Neural cell (in vitro differentiated cells): ENCODE results near the gene MAD1L1. TPM values are rescaled to one million over a fixed set of nuclear protein-coding genes. Genes with fewer than 3 reads are reported as not detected.

Experiments used
- H2AFZ ChIP-seq: fragments of 200-600, 300-800 bp; sonication (generic), shearing (Covaris generic); 2 replicates; pipeline ENCODE4 v1.6.0; 2014; ENCODE audit warnings: low read depth, mild to moderate bottlenecking, antibody characterized with exemption, low read length, moderate library complexity
- H3F3A ChIP-seq: fragments of 200-600 bp; shearing (Covaris generic); 2 replicates; pipeline ENCODE4 v1.6.1; 2016; ENCODE audit warnings: mild to moderate bottlenecking, moderate library complexity, mixed read lengths, antibody characterized with exemption, low read length; ENCODE audit not compliant: insufficient read depth, poor library complexity, severe bottlenecking
- H3K27ac ChIP-seq: fragments of 200-600, 300-800 bp; sonication (generic), shearing (Covaris generic); 2 replicates; pipeline ENCODE4 v1.5.1; 2014; ENCODE audit warnings: mild to moderate bottlenecking, low read length, moderate library complexity
- H3K27me3 ChIP-seq: fragments of 300-800, 200-600 bp; sonication (generic), shearing (Covaris generic); 2 replicates; pipeline ENCODE4 v1.6.0; 2014; ENCODE audit warnings: mild to moderate bottlenecking, low read depth, low read length, moderate library complexity; ENCODE audit not compliant: insufficient read depth
- H3K36me3 ChIP-seq: fragments of 300-800, 200-600 bp; sonication (generic), shearing (Covaris generic); 2 replicates; pipeline ENCODE4 v1.5.1; 2014; ENCODE audit warnings: mild to moderate bottlenecking, antibody characterized with exemption, low read length, moderate library complexity; ENCODE audit not compliant: insufficient read depth
- H3K4me2 ChIP-seq: fragments of 300-800, 200-600 bp; sonication (generic), shearing (Covaris generic); 2 replicates; pipeline ENCODE4 v1.6.0; 2014; ENCODE audit warnings: mild to moderate bottlenecking, low read length
- H3K4me3 ChIP-seq: fragments of 300-800, 200-600 bp; sonication (generic), shearing (Covaris generic); 2 replicates; pipeline ENCODE4 v1.5.1; 2014; ENCODE audit warnings: mild to moderate bottlenecking, low read length, moderate library complexity
- H3K79me2 ChIP-seq: fragments of 200-600 bp; shearing (Covaris generic); replicated peaks from 2 replicates; pipeline ENCODE4 v1.6.0; 2014; ENCODE audit warnings: mild to moderate bottlenecking, low read length, moderate library complexity; ENCODE audit not compliant: insufficient read depth
- H3K9ac ChIP-seq: fragments of 300-800, 200-600 bp; sonication (generic), shearing (Covaris generic); 2 replicates; pipeline ENCODE4 v1.6.1; 2016; ENCODE audit warnings: mild to moderate bottlenecking, low read length, mixed read lengths
- H3K9me2 ChIP-seq: fragments of 200-600 bp; shearing (Covaris generic); 2 replicates; pipeline ENCODE4 v1.6.1; 2016; ENCODE audit warnings: mild to moderate bottlenecking, low read length, mixed read lengths; ENCODE audit not compliant: insufficient read depth
- H3K9me3 ChIP-seq: fragments of 200-600, 300-800 bp; sonication (generic), shearing (Covaris generic); 2 replicates; pipeline ENCODE4 v1.6.1; 2016; ENCODE audit warnings: mild to moderate bottlenecking, mixed run types, low read length, moderate library complexity, mixed read lengths
- H4K20me1 ChIP-seq: fragments of 200-600 bp; shearing (Covaris generic); 2 replicates; pipeline ENCODE4 v1.6.1; 2016; ENCODE audit warnings: mild to moderate bottlenecking, mixed run types; ENCODE audit not compliant: insufficient read depth
- CTCF ChIP-seq: fragments of 450-650 bp; IDR thresholded peaks from 2 replicates; pipeline ENCODE4 v1.5.1; 2014; ENCODE audit warnings: antibody characterized with exemption, mild to moderate bottlenecking, moderate library complexity; ENCODE audit not compliant: poor library complexity, severe bottlenecking
- EP300 ChIP-seq: fragments of 450-650 bp; conservative IDR thresholded peaks from 2 replicates; pipeline ENCODE4 v1.6.1; 2014; ENCODE audit warnings: antibody characterized with exemption, mild to moderate bottlenecking, moderate library complexity; ENCODE audit not compliant: poor library complexity, severe bottlenecking
- EZH2 ChIP-seq: fragments of 200-600, 300-800 bp; shearing (Covaris generic), sonication (generic); IDR thresholded peaks from 2 replicates; pipeline ENCODE4 v1.6.1; 2014; ENCODE audit warnings: antibody characterized with exemption, low read length, borderline replicate concordance, mild to moderate bottlenecking; ENCODE audit not compliant: insufficient read depth, poor library complexity, severe bottlenecking
- MXI1 ChIP-seq: fragments of 450-650 bp; conservative IDR thresholded peaks from 2 replicates; pipeline ENCODE4 v1.6.1; 2014; ENCODE audit warnings: antibody characterized with exemption, mild to moderate bottlenecking; ENCODE audit not compliant: poor library complexity, severe bottlenecking
- POLR2AphosphoS5 ChIP-seq: IDR thresholded peaks from 2 replicates; pipeline ENCODE4 v1.6.1; 2012
- RAD21 ChIP-seq: fragments of 450-650 bp; conservative IDR thresholded peaks from 2 replicates; pipeline ENCODE4 v1.6.1; 2014; ENCODE audit warnings: antibody characterized with exemption, mild to moderate bottlenecking, moderate library complexity
- REST ChIP-seq: IDR thresholded peaks from 2 replicates; pipeline ENCODE4 v1.6.1; 2012; ENCODE audit warnings: borderline replicate concordance
- SMC3 ChIP-seq: fragments of 450-650 bp; conservative IDR thresholded peaks from 2 replicates; pipeline ENCODE4 v1.6.1; 2014; ENCODE audit warnings: antibody characterized with exemption, mild to moderate bottlenecking, moderate library complexity; ENCODE audit not compliant: poor library complexity
- TAF1 ChIP-seq: IDR thresholded peaks from 2 replicates; pipeline ENCODE4 v1.6.1; 2012; ENCODE audit warnings: low read depth
- polyA plus RNA-seq: library from polyadenylated mRNA; depleted of rRNA; stranded (reverse); fragments of >200 nt; gene quantifications from 2 replicates; pipeline ENCODE4 v1.2.3, GENCODE V29; 2014

The MAD1L1 gene
- polyA plus RNA-seq, 1 donor from 2014 or later: 31.4 TPM

- H3F3A ChIP-seq: no peaks in the 10 kb centered on the region
- no peaks in the 10 kb centered on the region for H3K9me3 ChIP-seq
- no peaks in the 10 kb centered on the region for H3K9me2 ChIP-seq
- no peak overlapping the region for H3K4me2 ChIP-seq
- H3K27me3 ChIP-seq: no peaks in the 10 kb centered on the region
- no peaks in the 10 kb centered on the region for H3K79me2 ChIP-seq
- no peak overlapping the region for H3K27ac ChIP-seq
- TF ChIP-seq EZH2 (no peak), CTCF (no peak), MXI1 (no peak), REST (no peak), POLR2AphosphoS5 (no peak), TAF1 (no peak), EP300 (no peak), RAD21 (no peak), SMC3 (no peak)
- H2AFZ ChIP-seq: no peak overlapping the region
- no peak overlapping the region for H3K9ac ChIP-seq
- H3K36me3 ChIP-seq: no peaks in the 10 kb centered on the region
- no peak overlapping the region for H3K4me3 ChIP-seq
- no peaks in the 10 kb centered on the region for H4K20me1 ChIP-seq
Observed at GRCh38 chr7:2046581-2047565, 185.9 kb downstream of the MAD1L1 start.

- no peaks in the 10 kb centered on the region for H3K9me3 ChIP-seq
- H3K4me2 ChIP-seq: no peak overlapping the region
- no peak overlapping the region for H3K9ac ChIP-seq
- H3K4me3 ChIP-seq: no peak overlapping the region
- TF ChIP-seq EP300: no peak
- no peak for TF ChIP-seq REST
- no peak for TF ChIP-seq CTCF
- TF ChIP-seq MXI1: no peak
- TF ChIP-seq TAF1: no peak
- TF ChIP-seq POLR2AphosphoS5: no peak
- TF ChIP-seq RAD21: no peak
- no peak for TF ChIP-seq EZH2
- H3K27me3 ChIP-seq: no peaks in the 10 kb centered on the region
- H3K36me3 ChIP-seq: no peaks in the 10 kb centered on the region
- no peaks in the 10 kb centered on the region for H4K20me1 ChIP-seq
- no peaks in the 10 kb centered on the region for H3K9me2 ChIP-seq
- no peak overlapping the region for H2AFZ ChIP-seq
- H3F3A ChIP-seq: no peaks in the 10 kb centered on the region
- H3K79me2 ChIP-seq: no peaks in the 10 kb centered on the region
- H3K27ac ChIP-seq: no peak overlapping the region
Observed at GRCh38 chr7:2045559-2046405, 187.0 kb downstream of the MAD1L1 start.
